Subcutaneous abdominal adipose tissue (tissue), 5 donors: ENCODE results near the gene DLG5.

Source experiments
- H3K27ac ChIP-seq: one replicate; pipeline ENCODE4 v1.7.0; 2013; ENCODE audit warnings: low read depth, mild to moderate bottlenecking, inconsistent platforms, low read length, moderate library complexity
- H3K27me3 ChIP-seq, 5 donors: one replicate each; pipeline ENCODE4 v1.7.0; 2013; ENCODE audit warnings: low read length in 5 of 5, inconsistent platforms in 1 of 5; ENCODE audit not compliant: control insufficient read depth in 5 of 5, insufficient read depth in 4 of 5
- H3K36me3 ChIP-seq, 5 donors: one replicate each; pipeline ENCODE4 v1.7.0; 2013; ENCODE audit warnings: low read length in 5 of 5; ENCODE audit not compliant: control insufficient read depth in 5 of 5, insufficient read depth in 5 of 5
- H3K4me1 ChIP-seq, 5 donors: one replicate each; pipeline ENCODE4 v1.7.0; 2013; ENCODE audit warnings: low read length in 5 of 5, mild to moderate bottlenecking in 3 of 5, moderate library complexity in 1 of 5; ENCODE audit not compliant: control insufficient read depth in 5 of 5, insufficient read depth in 5 of 5
- H3K4me3 ChIP-seq, 5 donors: one replicate each; pipeline ENCODE4 v1.7.0; 2013; ENCODE audit warnings: low read length in 5 of 5, low read depth in 1 of 5
- H3K9ac ChIP-seq, 5 donors: one replicate each; pipeline ENCODE4 v1.7.0; 2013; ENCODE audit warnings: low read length in 5 of 5, mild to moderate bottlenecking in 4 of 5, moderate library complexity in 3 of 5
- H3K9me3 ChIP-seq, 5 donors: one replicate each; pipeline ENCODE4 v1.7.0; 2013; ENCODE audit warnings: low read length in 5 of 5; ENCODE audit not compliant: control insufficient read depth in 5 of 5
- donor health status: healthy.
- donor health status: healthy.
- donor health status: healthy.
- donor health status: healthy.
- donor health status: healthy.

The DLG5 gene

DNA sequence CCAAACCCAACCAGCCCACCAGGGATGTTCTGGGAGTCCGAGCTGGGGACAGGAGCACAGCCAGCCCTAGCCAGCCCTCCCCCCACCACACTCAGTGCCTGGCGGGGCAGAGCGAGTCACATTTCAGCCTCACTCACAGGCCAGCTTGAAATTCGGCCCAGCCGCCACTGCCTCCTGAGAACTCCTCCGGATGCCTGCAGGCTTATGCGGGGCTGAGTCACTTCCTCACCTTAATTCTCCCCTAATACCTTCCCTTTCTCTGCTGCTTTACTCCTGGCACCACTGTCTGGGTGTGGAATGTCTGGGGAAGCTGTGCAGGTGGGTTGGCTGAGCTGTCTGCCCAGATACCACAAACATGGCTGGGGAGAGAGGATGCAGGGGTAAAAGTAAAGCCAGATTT lies 22.6 kb upstream of the DLG5 start:
- no peaks in the 10 kb centered on the region for H3K36me3 ChIP-seq

DNA sequence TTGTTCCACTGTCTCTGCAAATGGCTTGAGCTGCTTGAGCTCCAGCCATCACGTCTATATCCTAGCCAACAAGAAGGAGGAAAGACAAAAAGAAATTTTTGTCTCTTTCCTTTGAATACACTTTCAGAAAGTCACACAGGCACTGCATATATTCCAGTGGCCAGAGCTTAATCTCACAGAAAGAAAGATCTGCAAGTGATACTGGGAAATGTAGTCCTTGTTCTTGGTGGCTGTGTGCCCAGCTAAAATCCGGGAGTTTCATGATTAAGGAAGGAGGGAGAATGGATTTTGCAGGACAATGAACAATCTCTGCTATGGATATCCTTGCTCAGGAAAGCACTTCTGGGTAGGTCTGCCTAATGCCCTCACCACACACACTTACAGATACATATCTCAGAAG lies 19.5 kb upstream of the DLG5 start:
- Histone ChIP-seq H3K4me1 (no peaks in the 10 kb centered on the region), H3K27me3 (peaks cover 0 to 6% (median 0%) of the 10 kb centered on the region in 5 donors), H3K9ac (no peak overlapping the region), H3K36me3 (no peaks in the 10 kb centered on the region), H3K27ac (no peak overlapping the region), H3K9me3 (peaks cover 0 to 9% (median 6%) of the 10 kb centered on the region in 5 donors), H3K4me3 (no peak overlapping the region)

More for the DNA sequence above, 22.6 kb upstream of the DLG5 start:
- Histone ChIP-seq H3K27ac (no peak overlapping the region), H3K4me3 (no peak overlapping the region), H3K27me3 (peaks cover 0 to 6% (median 0%) of the 10 kb centered on the region in 5 donors), H3K9ac (no peak overlapping the region), H3K9me3 (peaks cover 0 to 25% (median 17%) of the 10 kb centered on the region in 5 donors), H3K4me1 (no peaks in the 10 kb centered on the region)

DNA sequence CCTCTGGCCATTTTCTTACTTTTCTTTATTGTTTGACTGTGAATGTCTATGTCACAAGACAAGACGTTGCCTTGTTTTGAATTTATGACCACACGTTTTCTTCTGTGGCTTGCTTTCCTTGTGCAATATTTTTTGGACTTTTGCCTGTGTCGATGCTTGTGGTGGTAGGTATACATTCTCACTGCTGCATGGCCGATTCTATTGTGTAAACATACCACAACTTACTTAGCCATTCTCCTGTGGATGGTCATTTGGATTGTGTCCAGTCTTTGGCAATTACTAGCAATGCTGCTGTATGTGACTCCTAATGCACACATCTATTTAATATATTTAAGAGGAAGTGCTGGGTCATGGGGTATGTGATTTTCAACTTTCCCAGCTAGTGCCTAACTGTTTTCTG lies 18.0 kb upstream of the DLG5 start:
- Histone ChIP-seq H3K9me3 (peaks cover 0 to 3% (median 0%) of the 10 kb centered on the region in 5 donors), H3K4me3 (no peak overlapping the region), H3K27me3 (peaks cover 0 to 4% (median 0%) of the 10 kb centered on the region in 5 donors), H3K27ac (no peak overlapping the region), H3K4me1 (peaks cover 0 to 5% (median 4%) of the 10 kb centered on the region in 5 donors), H3K9ac (no peak overlapping the region), H3K36me3 (no peaks in the 10 kb centered on the region)

DNA sequence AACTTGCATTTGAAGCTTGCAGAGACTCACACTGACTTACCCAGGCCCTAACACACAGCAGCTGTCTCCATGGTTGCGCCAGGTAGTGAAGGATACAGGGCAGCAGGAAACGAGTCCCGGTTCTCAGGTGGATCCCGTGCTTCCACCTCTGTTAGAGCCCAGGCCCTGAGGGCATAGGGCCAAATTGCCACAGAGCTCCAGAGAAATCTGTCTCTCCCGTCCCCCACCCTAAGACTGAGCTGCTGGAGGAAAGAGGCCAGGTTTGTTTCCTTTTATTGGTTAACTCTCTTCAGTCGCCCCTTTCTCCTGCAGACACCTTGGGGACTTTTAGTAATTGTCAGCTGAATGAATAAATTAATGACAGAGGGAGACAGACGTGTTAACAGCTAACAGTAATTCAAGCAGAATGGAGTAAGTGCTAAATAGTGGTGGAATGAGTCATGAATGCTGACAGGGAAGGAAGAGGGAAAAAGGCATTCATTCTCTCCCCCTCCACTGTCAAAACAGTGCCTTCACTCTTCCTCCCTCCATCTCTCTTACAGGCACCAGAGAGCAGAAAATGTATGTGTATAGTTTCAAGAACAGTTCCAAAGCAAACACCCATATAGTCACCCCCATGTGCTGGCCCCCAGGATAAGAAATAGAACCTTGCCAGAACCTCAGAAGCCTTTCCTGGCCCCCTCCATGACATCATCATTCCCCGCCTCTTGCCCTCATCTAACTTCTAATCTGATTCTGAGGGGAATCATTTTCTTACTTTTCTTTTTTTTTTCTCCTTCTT lies 16.8 kb upstream of the DLG5 start:
- Histone ChIP-seq H3K9ac (no peak overlapping the region), H3K36me3 (no peaks in the 10 kb centered on the region), H3K27me3 (no peaks in the 10 kb centered on the region), H3K27ac (no peak overlapping the region), H3K9me3 (no peaks in the 10 kb centered on the region), H3K4me1 (peaks cover 0 to 9% (median 8%) of the 10 kb centered on the region in 5 donors), H3K4me3 (no peak overlapping the region)

DNA sequence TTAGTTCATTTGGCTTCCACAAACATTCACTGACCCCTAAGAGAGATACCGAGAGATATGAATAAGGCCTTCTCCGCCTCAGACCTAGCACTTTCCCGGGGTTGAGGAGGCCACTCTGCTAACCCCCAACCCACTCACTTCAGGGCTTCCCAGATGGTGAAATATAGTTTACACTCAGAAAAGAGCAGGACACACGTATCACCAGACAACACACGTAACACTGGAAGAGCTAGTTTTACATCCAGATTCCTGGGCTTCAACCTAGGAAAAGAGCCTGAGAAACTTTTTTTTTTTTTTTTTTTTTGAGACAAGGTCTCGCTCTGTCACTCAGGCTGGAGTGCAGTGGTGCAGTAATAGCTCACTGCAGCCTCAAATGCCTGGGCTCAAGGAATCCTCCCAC lies 15.2 kb upstream of the DLG5 start:
- Histone ChIP-seq H3K36me3 (no peaks in the 10 kb centered on the region), H3K4me3 (no peak overlapping the region), H3K9ac (no peak overlapping the region), H3K9me3 (no peaks in the 10 kb centered on the region), H3K4me1 (peaks cover 0 to 9% (median 8%) of the 10 kb centered on the region in 5 donors), H3K27me3 (no peaks in the 10 kb centered on the region), H3K27ac (no peak overlapping the region)

DNA sequence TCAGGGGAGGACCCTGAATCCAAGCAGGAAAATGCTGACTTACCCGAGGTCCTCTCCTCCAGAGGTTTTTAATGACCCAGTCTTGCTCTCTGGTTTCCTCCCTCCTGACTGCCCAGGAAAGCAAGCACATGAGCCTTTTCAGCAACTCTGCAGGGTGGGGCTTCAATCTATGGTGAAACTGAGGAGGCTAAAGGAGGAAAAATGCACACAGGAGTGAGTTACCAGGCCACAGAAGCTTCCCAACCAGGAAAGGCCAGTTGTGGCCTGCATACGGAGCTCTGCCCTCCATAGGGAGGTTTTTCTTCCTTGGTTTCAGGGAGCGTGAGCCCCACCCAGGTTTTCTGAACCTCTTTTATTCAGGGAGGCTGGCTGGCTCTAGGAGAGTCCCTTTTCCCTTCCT lies 14.1 kb upstream of the DLG5 start:
- H3K4me3 ChIP-seq, result no peak overlapping the region
- no peak overlapping the region for H3K9ac ChIP-seq
- peaks cover 0 to 9% (median 8%) of the 10 kb centered on the region in 5 donors for H3K4me1 ChIP-seq
- H3K9me3 ChIP-seq, result no peaks in the 10 kb centered on the region
- H3K36me3 ChIP-seq, result no peaks in the 10 kb centered on the region
- no peak overlapping the region for H3K27ac ChIP-seq
- no peaks in the 10 kb centered on the region for H3K27me3 ChIP-seq

DNA sequence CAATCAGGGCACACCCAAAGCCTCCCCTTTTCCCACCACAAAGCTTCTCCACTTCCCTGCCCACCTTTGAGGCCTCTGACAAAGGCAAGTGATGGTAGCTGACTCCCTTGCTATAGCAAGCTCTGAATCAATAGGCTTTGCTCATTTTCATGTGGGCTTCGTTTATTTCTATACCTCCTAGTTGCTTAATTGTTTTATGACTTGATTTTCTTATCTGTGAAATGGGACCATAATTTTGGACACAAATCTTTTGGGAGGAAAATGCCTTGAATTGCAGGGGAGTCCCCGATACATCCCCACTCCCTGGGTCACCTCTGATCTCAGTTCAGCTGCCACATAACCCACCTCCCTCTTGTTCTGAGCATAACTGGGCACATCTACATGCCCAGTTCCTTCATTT lies 13.7 kb upstream of the DLG5 start:
- no peaks in the 10 kb centered on the region for H3K9me3 ChIP-seq
- H3K27ac ChIP-seq, result no peak overlapping the region
- no peak overlapping the region for H3K4me3 ChIP-seq
- no peak overlapping the region for H3K9ac ChIP-seq
- peaks cover 0 to 9% (median 8%) of the 10 kb centered on the region in 5 donors for H3K4me1 ChIP-seq
- no peaks in the 10 kb centered on the region for H3K27me3 ChIP-seq
- H3K36me3 ChIP-seq, result no peaks in the 10 kb centered on the region

DNA sequence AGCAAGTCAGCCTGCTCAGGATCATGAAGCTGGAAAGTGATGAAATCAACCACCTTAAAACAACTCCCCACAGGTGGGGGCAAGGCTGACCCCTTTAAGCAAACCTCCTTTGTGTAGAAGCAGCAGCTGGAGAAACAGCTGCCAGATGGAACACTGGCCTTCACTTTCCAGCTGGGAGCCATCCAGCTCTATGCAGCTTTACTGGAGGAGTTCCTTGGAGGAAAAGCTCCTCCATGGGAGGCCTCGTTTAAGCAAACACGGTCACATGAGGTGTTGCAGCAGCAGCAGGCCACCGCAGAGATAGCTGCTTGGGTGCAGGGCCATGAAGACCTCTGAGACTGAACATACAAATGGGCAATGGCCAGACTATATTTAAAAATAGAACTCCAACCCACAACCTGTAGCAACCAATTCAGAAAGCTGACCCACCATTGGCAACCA lies 13.0 kb upstream of the DLG5 start:
- Histone ChIP-seq H3K36me3 (no peaks in the 10 kb centered on the region), H3K9me3 (no peaks in the 10 kb centered on the region), H3K27me3 (no peaks in the 10 kb centered on the region), H3K9ac (no peak overlapping the region), H3K27ac (no peak overlapping the region), H3K4me1 (peaks cover 0 to 9% (median 8%) of the 10 kb centered on the region in 5 donors), H3K4me3 (no peak overlapping the region)

DNA sequence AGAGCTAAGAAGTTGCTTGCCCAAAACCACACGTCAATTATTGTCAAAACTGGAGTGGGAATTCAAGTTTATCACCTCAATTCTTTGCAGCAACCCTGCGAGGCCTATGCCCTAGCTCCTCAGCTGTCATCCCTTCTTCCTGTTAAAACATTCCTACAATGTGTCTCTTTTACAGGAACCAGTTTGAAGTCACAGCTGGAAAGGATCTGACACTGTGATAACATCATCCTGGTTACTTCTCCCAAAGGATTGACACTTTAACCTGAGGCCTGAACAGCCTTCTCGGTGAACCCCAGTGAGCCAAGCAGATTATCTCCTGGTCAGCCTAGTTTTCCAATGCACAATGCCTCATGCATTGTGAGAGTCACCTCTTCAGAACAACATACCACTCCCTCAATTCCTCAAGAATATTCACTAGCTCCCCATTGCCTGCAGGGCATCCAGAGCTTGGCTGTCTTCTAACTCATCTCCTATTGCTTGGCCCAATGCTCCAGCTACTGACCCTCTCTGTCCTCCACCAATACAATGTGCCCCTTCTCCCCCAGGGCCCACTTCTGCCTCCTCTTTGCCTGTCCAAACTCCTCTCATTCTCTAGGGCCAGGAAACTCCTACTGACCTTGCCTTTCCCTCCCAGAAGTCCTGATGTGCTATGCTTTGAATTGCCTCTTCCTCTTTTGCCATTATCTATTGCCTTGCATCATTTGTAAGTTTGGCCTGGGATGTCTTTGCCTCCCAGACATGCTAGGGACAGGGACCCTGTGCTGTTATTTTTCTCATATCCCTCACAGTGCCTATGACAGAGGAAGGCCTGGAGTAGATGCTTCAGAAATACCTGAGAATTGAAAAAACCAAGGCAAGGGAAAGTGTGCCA lies 10.4 kb upstream of the DLG5 start:
- Histone ChIP-seq H3K27me3 (no peaks in the 10 kb centered on the region), H3K27ac (no peak overlapping the region), H3K36me3 (no peaks in the 10 kb centered on the region)

More for the DNA sequence above, 10.4 kb upstream of the DLG5 start:
- Histone ChIP-seq H3K9me3 (no peaks in the 10 kb centered on the region), H3K9ac (no peak overlapping the region), H3K4me1 (peaks cover 0 to 9% (median 8%) of the 10 kb centered on the region in 5 donors), H3K4me3 (no peak overlapping the region)
